GM12878 (cell line): ENCODE results near the gene LENEP.

Source experiments
- CREB1 ChIP-seq: IDR thresholded peaks from 2 replicates; pipeline ENCODE4 v1.6.1; 2012; ENCODE audit warnings: low read depth, mild to moderate bottlenecking, inconsistent platforms
- CTCF ChIP-seq, 3 experiments: IDR thresholded peaks in 2 of 3; conservative IDR thresholded peaks in 1 of 3; 2 replicates each; pipeline ENCODE4 v1.5.1; 2011; ENCODE audit warnings: low read depth in 3 of 3, low read length in 3 of 3, mild to moderate bottlenecking in 3 of 3, control low read depth in 2 of 3, moderate library complexity in 2 of 3, inconsistent platforms in 1 of 3, mixed read lengths in 1 of 3; ENCODE audit not compliant: control insufficient read depth in 2 of 3, insufficient read depth in 1 of 3; ENCODE audit errors: extremely low read depth in 1 of 3
- NRF1 ChIP-seq: conservative IDR thresholded peaks from 2 replicates; pipeline ENCODE4 v1.6.1; 2011; ENCODE audit warnings: mild to moderate bottlenecking, low read depth, low read length, improper control_type of control experiment

DNA sequence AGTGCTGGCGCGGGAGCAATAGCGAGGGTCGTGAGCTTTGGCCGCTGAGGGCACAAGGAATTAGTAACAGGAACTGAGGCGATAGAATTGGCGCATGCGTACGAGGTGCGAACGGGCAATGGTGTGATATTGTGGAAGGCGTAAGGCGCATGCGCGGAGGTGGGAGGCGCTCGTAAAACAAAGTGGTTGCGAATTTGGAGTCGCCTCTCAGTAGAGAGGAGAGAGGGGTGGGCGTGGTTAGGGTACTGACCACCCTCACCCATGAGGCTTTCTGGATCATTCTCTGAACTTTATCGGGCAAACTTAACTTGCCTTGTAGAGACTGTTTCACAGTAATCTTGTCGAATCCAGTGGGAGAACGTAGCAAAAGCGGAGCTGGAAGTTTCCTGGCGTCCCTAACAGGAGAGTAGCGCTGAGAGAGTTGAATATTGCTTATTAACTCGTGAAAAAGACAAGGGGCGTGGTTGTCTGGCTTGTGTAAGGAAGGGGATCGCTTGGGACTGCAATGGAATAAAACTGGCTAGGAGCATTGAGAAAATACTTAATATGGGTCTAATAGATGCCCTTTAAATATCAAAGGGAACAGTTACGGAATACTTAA lies 18.5 kb upstream of the LENEP start:
- TF ChIP-seq CTCF (IDR thresholded peaks at IDR 0.05 in 2 of 3, conservative IDR thresholded peaks at IDR 0.05 in 1 of 3; ENCODE audit: control insufficient read depth in 2 of 3, extremely low read depth in 1 of 3, insufficient read depth in 1 of 3, low read depth in 3 of 3, low read length in 3 of 3) (no peak), CREB1 (no peak; the same call in 1 of the 2 replicates), NRF1 (peak; percentile 94)
